ENCODE data around the gene SELENON.

Gene SELENON

GRCh38 chr1:25795946-25796810, 3.8 kb upstream of the SELENON start:
- TF ChIP-seq CTCF (conservative IDR thresholded peaks at IDR 0.05; ENCODE audit: low read depth, low read length) = no peak
- Histone ChIP-seq H2AFZ (ENCODE audit: low read depth) (peak overlapping the region; percentile 27; the same call in 1 of the 2 replicates), H3K36me3 (ENCODE audit: insufficient read depth) (no peaks in the 10 kb centered on the region), H3K9ac (no peak overlapping the region), H3K79me2 (ENCODE audit: insufficient read depth, low read depth) (no peaks in the 10 kb centered on the region), H3K4me2 (peak overlapping the region; percentile 39), H3K27me3 (ENCODE audit: insufficient read depth, low read depth) (no peaks in the 10 kb centered on the region), H3K4me3 (IDR thresholded peaks at IDR 0.05; ENCODE audit: insufficient read depth, low read depth, low read length) (no peak overlapping the region), H4K20me1 (ENCODE audit: insufficient read depth) (no peaks in the 10 kb centered on the region), H3K4me1 (ENCODE audit: low read depth, poor library complexity, severe bottlenecking) (peaks cover 70% of the 10 kb centered on the region), H3K27ac (peak overlapping the region; percentile 25; the same call in 1 of the 2 replicates)

GRCh38 chr1:25796811-25797458, 3.1 kb upstream of the SELENON start:
- no peak overlapping the region for H3K9ac ChIP-seq
- no peak overlapping the region for H3K4me3 ChIP-seq (IDR thresholded peaks at IDR 0.05; ENCODE audit: insufficient read depth, low read depth, low read length)
- H4K20me1 ChIP-seq (ENCODE audit: insufficient read depth) = no peaks in the 10 kb centered on the region
- H3K36me3 ChIP-seq (ENCODE audit: insufficient read depth) = no peaks in the 10 kb centered on the region
- H3K27me3 ChIP-seq (ENCODE audit: insufficient read depth, low read depth) = no peaks in the 10 kb centered on the region
- no peaks in the 10 kb centered on the region for H3K79me2 ChIP-seq (ENCODE audit: insufficient read depth, low read depth)
- peak; percentile 90 for TF ChIP-seq CTCF (conservative IDR thresholded peaks at IDR 0.05; ENCODE audit: low read depth, low read length)
- peak overlapping the region; percentile 39 for H3K4me2 ChIP-seq
- peaks cover 78% of the 10 kb centered on the region for H3K4me1 ChIP-seq (ENCODE audit: low read depth, poor library complexity, severe bottlenecking)
- H2AFZ ChIP-seq (ENCODE audit: low read depth) = peak overlapping the region; percentile 27; the same call in 1 of the 2 replicates
- peak overlapping the region; percentile 25; the same call in 1 of the 2 replicates for H3K27ac ChIP-seq

- H3K27ac ChIP-seq = no peak overlapping the region
Measured at GRCh38 chr1:25797939-25798338, 2.1 kb upstream of the SELENON start.

More at GRCh38 chr1:25797939-25798338, 2.1 kb upstream of the SELENON start:
- no peaks in the 10 kb centered on the region for H3K36me3 ChIP-seq (ENCODE audit: insufficient read depth)
- H2AFZ ChIP-seq (ENCODE audit: low read depth) = no peak overlapping the region
- TF ChIP-seq CTCF (conservative IDR thresholded peaks at IDR 0.05; ENCODE audit: low read depth, low read length) = peak; percentile 50
- H3K4me3 ChIP-seq (IDR thresholded peaks at IDR 0.05; ENCODE audit: insufficient read depth, low read depth, low read length) = no peak overlapping the region
- no peaks in the 10 kb centered on the region for H3K27me3 ChIP-seq (ENCODE audit: insufficient read depth, low read depth)
- H3K9ac ChIP-seq = no peak overlapping the region
- no peak overlapping the region for H3K4me2 ChIP-seq
- H4K20me1 ChIP-seq (ENCODE audit: insufficient read depth) = no peaks in the 10 kb centered on the region
- H3K79me2 ChIP-seq (ENCODE audit: insufficient read depth, low read depth) = no peaks in the 10 kb centered on the region
- H3K4me1 ChIP-seq (ENCODE audit: low read depth, poor library complexity, severe bottlenecking) = peaks cover 86% of the 10 kb centered on the region

Measured in KMS-11 (cell line).